Vagina (tissue), 2 donors: ENCODE results near the gene CDON.

Experiments used
- CTCF ChIP-seq, 3 experiments: fragments of 450-650 bp in 2 of 3; fragments of 200-600 bp in 1 of 3; sonication (generic) in 1 of 3; IDR thresholded peaks; one replicate each; pipeline ENCODE4 v1.5.1; 2017 to 2019; ENCODE audit warnings: antibody characterized with exemption in 3 of 3, mild to moderate bottlenecking in 2 of 3, moderate library complexity in 2 of 3
- POLR2A ChIP-seq, 2 donors: fragments of 450-650 bp; IDR thresholded peaks; one replicate each; pipeline ENCODE4 v1.6.1; 2017; ENCODE audit warnings: antibody characterized with exemption in 2 of 2, mild to moderate bottlenecking in 2 of 2, moderate library complexity in 2 of 2
- POLR2AphosphoS5 ChIP-seq, 2 donors: sonication (generic); formaldehyde crosslinking; IDR thresholded peaks; one replicate each; pipeline ENCODE4 v1.9.0; 2017; ENCODE audit warnings: antibody characterized with exemption in 2 of 2, mild to moderate bottlenecking in 2 of 2, low read depth in 1 of 2; ENCODE audit not compliant: insufficient read depth in 1 of 2

GRCh38 chr11:125944350-125945010 lies 118.2 kb downstream of the CDON start:
- TF ChIP-seq CTCF (IDR thresholded peaks at IDR 0.05) (no peak), POLR2A (IDR thresholded peaks at IDR 0.05) (no peak), POLR2AphosphoS5 (IDR thresholded peaks at IDR 0.05; ENCODE audit: insufficient read depth in 1 of 2, low read depth in 1 of 2) (no peak)
